Mucosa of descending colon (tissue), 3 donors: ENCODE data around the gene OPTC. TPM values are rescaled to one million over a fixed set of nuclear protein-coding genes. Genes with fewer than 3 reads are reported as not detected.

Experiments
- ATAC-seq: fragments of 200-7000 bp; cut with Tn5 transposase; one replicate; pipeline ENCODE4 v1.9.1; 2020; ENCODE audit warnings: mild to moderate bottlenecking, moderate library complexity
- DNase-seq, 3 donors: peaks; one replicate each; pipeline ENCODE4 v3.0.0-alpha.2; 2020
- H3K36me3 ChIP-seq: fragments of 200-600 bp; one replicate; pipeline ENCODE4 v1.8.0; 2021; ENCODE audit warnings: low read depth, mild to moderate bottlenecking
- H3K4me1 ChIP-seq: fragments of 200-600 bp; one replicate; pipeline ENCODE4 v1.8.0; 2021; ENCODE audit warnings: low read depth, mild to moderate bottlenecking
- H3K4me3 ChIP-seq: fragments of 200-600 bp; one replicate; pipeline ENCODE4 v1.8.0; 2021; ENCODE audit warnings: mild to moderate bottlenecking
- H3K9me3 ChIP-seq: fragments of 200-600 bp; one replicate; pipeline ENCODE4 v1.8.0; 2021; ENCODE audit warnings: mild to moderate bottlenecking
- CTCF ChIP-seq: fragments of 200-600 bp; IDR thresholded peaks from one replicate; pipeline ENCODE4 v1.8.0; 2022; ENCODE audit warnings: antibody characterized with exemption, mild to moderate bottlenecking
- intact Hi-C, 2 donors: fragments of 100-400 bp; cut with DNase I in 1 of 2; cut with micrococcal nuclease in 1 of 2; formaldehyde crosslinking; loops; one replicate each; pipeline versions ENCODE4 v1.11.0 to v1.11.1; 2022; cut with DNase I, micrococcal nuclease
- total RNA-seq, 3 donors: library from RNA; stranded (reverse); fragmentation: NEBNext Ultra II Directional in 2 of 3; extraction: Animal tissue kit (Norgen Biotek cat#: 25700) in 2 of 3; gene quantifications; one replicate each; pipeline versions ENCODE4 v1.2.1 to v1.2.4, GENCODE V29; 2021 to 2023
- donor health status: DM: no; HTN: no; CAD: no; lungs with moderate emphysema.
- donor health status: DM: no; HTN: no; CAD: no.
- donor health status: DM: no; HTN: yes; CAD: no.

OPTC gene
- total RNA-seq, 3 donors from 2014 or later, result not detected

GRCh38 chr1:203556047-203556851 is 62.3 kb downstream of the OPTC start:
- Histone ChIP-seq H3K36me3 (no peaks in the 10 kb centered on the region), H3K4me1 (peaks cover 10% of the 10 kb centered on the region), H3K4me3 (no peak overlapping the region), H3K9me3 (no peaks in the 10 kb centered on the region)
- DNase-seq, result peak in 2 of 3 donors; percentile 31 to 57
- peak; percentile 28 for ATAC-seq
- TF ChIP-seq CTCF, result no peak
- intact Hi-C loops, result no loop called here

GRCh38 chr1:203557390-203557789 is 63.4 kb downstream of the OPTC start:
- Histone ChIP-seq H3K4me1 (peaks cover 10% of the 10 kb centered on the region), H3K4me3 (no peak overlapping the region), H3K36me3 (no peaks in the 10 kb centered on the region), H3K9me3 (no peaks in the 10 kb centered on the region)
- DNase-seq (no peak), ATAC-seq (peak; percentile 15)
- intact Hi-C loops, result no loop called here
- TF ChIP-seq CTCF, result no peak

GRCh38 chr1:203558064-203558760 is 64.3 kb downstream of the OPTC start:
- DNase-seq (no peak), ATAC-seq (peak; percentile 20)
- Histone ChIP-seq H3K4me3 (no peak overlapping the region), H3K4me1 (peaks cover 10% of the 10 kb centered on the region), H3K9me3 (no peaks in the 10 kb centered on the region), H3K36me3 (no peaks in the 10 kb centered on the region)
- no peak for TF ChIP-seq CTCF
- intact Hi-C loops, result no loop called here

Other genes with a start within 250 kb of the OPTC start
- 100 to 1,000 TPM in 1 of 3 donors, 10 to 100 TPM in 2; 65.7 to 406 (median 69.1) TPM for gene BTG2, start 188.6 kb upstream of the OPTC start, total RNA-seq
- 10 to 100 TPM; 26.6 to 45.7 (median 33.3) TPM for gene FMOD, start 143.0 kb upstream of the OPTC start, total RNA-seq
- gene PRELP, start 18.3 kb upstream of the OPTC start, total RNA-seq, result 100 to 1,000 TPM in 1 of 3 donors, 1 to 10 TPM in 2; 5.5 to 174 (median 5.6) TPM
- gene ATP2B4, start 132.7 kb downstream of the OPTC start, total RNA-seq, result 100 to 1,000 TPM in 1 of 3 donors, 10 to 100 TPM in 2; 20.2 to 372 (median 31.0) TPM